HCT116 (cell line): Measurements from ENCODE around the gene ECEL1. TPM values are rescaled to one million over a fixed set of nuclear protein-coding genes. Genes with fewer than 3 reads are reported as not detected.

Source experiments
- ATAC-seq: fragments of 200-7000 bp; cut with Tn5 transposase; 2 replicates; pipeline ENCODE4 v1.9.1; 2020; ENCODE audit warnings: mild to moderate bottlenecking, moderate library complexity
- BruUV-seq: library from RNA; stranded (reverse); fragments of 400-500 nt; replicated peaks from 2 replicates; lab custom pipeline; 2021; lab: Mats Ljungman, UMichigan
- CTCF ChIA-PET: fragments of 300-600 bp; sonication (Branson Sonifier 250); formaldehyde crosslinking; loops from one replicate; lab custom pipeline; 2021; ENCODE audit warnings: antibody characterized with exemption; lab: Charles Lee
- POLR2A ChIA-PET: fragments of 300-600, 350-600 bp; sonication (Branson Sonifier 250); formaldehyde crosslinking; loops from one replicate; lab custom pipeline; 2021; ENCODE audit warnings: antibody characterized with exemption; lab: Charles Lee
- RAD21 ChIA-PET, 2 experiments: fragments of 300-600 bp; sonication (Branson Sonifier 250); formaldehyde crosslinking; loops; one replicate each; lab custom pipeline; 2023; ENCODE audit warnings: low total read pairs in 2 of 2; ENCODE audit not compliant: uncharacterized antibody in 2 of 2, unreplicated experiment in 2 of 2, low non-redundant PET in 1 of 2; lab: Charles Lee
- DNase-seq: peaks from one replicate; pipeline ENCODE4 v3.0.0-alpha.2; 2010; ENCODE audit warnings: low read depth, low spot score
- H2AFZ ChIP-seq: fragments of 200-600 bp; shearing (Covaris generic), sonication (generic); 2 replicates; pipeline ENCODE4 v1.6.1; 2017; ENCODE audit warnings: low read depth, mixed run types, mixed read lengths, antibody characterized with exemption, low read length; ENCODE audit not compliant: poor library complexity, severe bottlenecking
- H3K27ac ChIP-seq: 2 replicates; pipeline ENCODE4 v1.5.1; 2012; ENCODE audit warnings: low read depth, low read length
- H3K27me3 ChIP-seq: fragments of 200-600 bp; sonication (generic); 2 replicates; pipeline ENCODE4 v1.6.1; 2016; ENCODE audit warnings: mixed run types, low read length, mixed read lengths; ENCODE audit not compliant: insufficient read depth
- H3K36me3 ChIP-seq, 2 experiments: fragments of 200-500 bp in 1 of 2; fragments of 200-600 bp in 1 of 2; sonication (Bioruptor generic) in 1 of 2; sonication (generic) in 1 of 2; 2 replicates each; pipeline versions ENCODE4 v1.5.1 to v1.6.1; 2014 to 2016; ENCODE audit warnings: low read length in 2 of 2, inconsistent platforms in 1 of 2, mixed read lengths in 1 of 2, mixed run types in 1 of 2; ENCODE audit not compliant: insufficient read depth in 2 of 2, control insufficient read depth in 1 of 2
- H3K4me1 ChIP-seq, 2 experiments: fragments of 200-600 bp in 1 of 2; sonication (generic) in 1 of 2; 2 replicates each; pipeline versions ENCODE4 v1.5.1 to v1.6.1; 2012 to 2017; ENCODE audit warnings: low read length in 2 of 2, inconsistent platforms in 1 of 2, mild to moderate bottlenecking in 1 of 2, mixed read lengths in 1 of 2, mixed run types in 1 of 2, moderate library complexity in 1 of 2; ENCODE audit not compliant: insufficient read depth in 2 of 2, control insufficient read depth in 1 of 2
- H3K4me2 ChIP-seq: fragments of 200-600 bp; sonication (generic); 2 replicates; pipeline ENCODE4 v1.6.1; 2017; ENCODE audit warnings: mixed run types, low read length, mixed read lengths
- H3K4me3 ChIP-seq, 2 experiments: fragments of 200-600 bp in 1 of 2; sonication (generic) in 1 of 2; replicated peaks in 1 of 2; 2 replicates each; pipeline ENCODE4 v1.5.1; 2011 to 2016; ENCODE audit warnings: low read length in 2 of 2, control low read depth in 1 of 2, low read depth in 1 of 2, mild to moderate bottlenecking in 1 of 2, mixed read lengths in 1 of 2, mixed run types in 1 of 2
- H3K79me2 ChIP-seq: fragments of 200-600 bp; sonication (generic); 2 replicates; pipeline ENCODE4 v1.6.1; 2017; ENCODE audit warnings: mild to moderate bottlenecking, mixed run types, low read length, moderate library complexity, mixed read lengths; ENCODE audit not compliant: insufficient read depth
- H3K9ac ChIP-seq: fragments of 200-600 bp; sonication (generic); 2 replicates; pipeline ENCODE4 v1.6.1; 2016; ENCODE audit warnings: low read length, mixed read lengths
- H3K9me2 ChIP-seq: fragments of 200-600 bp; sonication (generic), shearing (Covaris generic); 2 replicates; pipeline ENCODE4 v1.6.1; 2017; ENCODE audit warnings: mixed run types, mild to moderate bottlenecking, moderate library complexity; ENCODE audit not compliant: insufficient read depth
- H3K9me3 ChIP-seq, 2 experiments: fragments of 200-500 bp in 1 of 2; fragments of 200-600 bp in 1 of 2; sonication (Bioruptor generic) in 1 of 2; sonication (generic) in 1 of 2; 2 replicates each; pipeline ENCODE4 v1.6.1; 2014 to 2017; ENCODE audit warnings: low read length in 2 of 2, mixed read lengths in 2 of 2, inconsistent platforms in 1 of 2, low read depth in 1 of 2, mild to moderate bottlenecking in 1 of 2, mixed run types in 1 of 2, moderate library complexity in 1 of 2; ENCODE audit not compliant: control insufficient read depth in 1 of 2, insufficient read depth in 1 of 2
- H4K20me1 ChIP-seq: fragments of 200-600 bp; sonication (generic), shearing (Covaris generic); 2 replicates; pipeline ENCODE4 v1.6.1; 2017; ENCODE audit warnings: mixed run types, mild to moderate bottlenecking, moderate library complexity; ENCODE audit not compliant: insufficient read depth
- ATF3 ChIP-seq: IDR thresholded peaks from 2 replicates; pipeline ENCODE4 v1.6.1; 2012
- EZH2phosphoT487 ChIP-seq: fragments of 200-600 bp; IDR thresholded peaks from 2 replicates; pipeline ENCODE4 v1.6.1; 2018; ENCODE audit warnings: antibody characterized with exemption, borderline replicate concordance
- MAX ChIP-seq: IDR thresholded peaks from 2 replicates; pipeline ENCODE4 v1.6.1; 2012
- SIN3A ChIP-seq: IDR thresholded peaks from 2 replicates; pipeline ENCODE4 v1.6.1; 2012; ENCODE audit warnings: low read depth
- SP1 ChIP-seq: IDR thresholded peaks from 2 replicates; pipeline ENCODE4 v1.6.1; 2012; ENCODE audit warnings: low read depth
- ZFX ChIP-seq: fragments of 450-650 bp; IDR thresholded peaks from 2 replicates; pipeline ENCODE4 v1.6.1; 2017
- intact Hi-C: fragments of 100-400 bp; cut with micrococcal nuclease; formaldehyde crosslinking; loops from 2 replicates; pipeline ENCODE4 v1.10.0; 2022
- total RNA-seq: library from RNA; stranded (reverse); gene quantifications from one replicate; pipeline ENCODE4 v1.2.1, GENCODE V29; 2021; ENCODE audit not compliant: unreplicated experiment
- TF ChIP-seq, protein P1 (sequence below): IDR thresholded peaks from 2 replicates; pipeline ENCODE4 v1.6.1; 2012; ENCODE audit warnings: low read depth

Gene ECEL1
- total RNA-seq, 1 experiment from 2014 or later: not detected

GRCh38 chr2:232496501-232497270 lies 9.1 kb upstream of the ECEL1 start:
- H4K20me1 ChIP-seq: no peaks in the 10 kb centered on the region
- H3K79me2 ChIP-seq: no peaks in the 10 kb centered on the region
- no peaks in the 10 kb centered on the region for H3K36me3 ChIP-seq
- intact Hi-C loops: no loop called here
- no peak overlapping the region for H2AFZ ChIP-seq
- no peaks in the 10 kb centered on the region for H3K9me2 ChIP-seq
- H3K4me2 ChIP-seq: no peak overlapping the region
- H3K27me3 ChIP-seq: no peaks in the 10 kb centered on the region
- CTCF ChIA-PET: no interaction called here
- no peak overlapping the region for H3K9ac ChIP-seq
- H3K9me3 ChIP-seq: no peaks in the 10 kb centered on the region
- TF ChIP-seq ATF3: no peak
- TF ChIP-seq MAX: no peak
- no peak for TF ChIP-seq ZFX
- no peak for TF ChIP-seq SP1
- TF ChIP-seq EZH2phosphoT487: no peak
- TF ChIP-seq, protein P1, sequence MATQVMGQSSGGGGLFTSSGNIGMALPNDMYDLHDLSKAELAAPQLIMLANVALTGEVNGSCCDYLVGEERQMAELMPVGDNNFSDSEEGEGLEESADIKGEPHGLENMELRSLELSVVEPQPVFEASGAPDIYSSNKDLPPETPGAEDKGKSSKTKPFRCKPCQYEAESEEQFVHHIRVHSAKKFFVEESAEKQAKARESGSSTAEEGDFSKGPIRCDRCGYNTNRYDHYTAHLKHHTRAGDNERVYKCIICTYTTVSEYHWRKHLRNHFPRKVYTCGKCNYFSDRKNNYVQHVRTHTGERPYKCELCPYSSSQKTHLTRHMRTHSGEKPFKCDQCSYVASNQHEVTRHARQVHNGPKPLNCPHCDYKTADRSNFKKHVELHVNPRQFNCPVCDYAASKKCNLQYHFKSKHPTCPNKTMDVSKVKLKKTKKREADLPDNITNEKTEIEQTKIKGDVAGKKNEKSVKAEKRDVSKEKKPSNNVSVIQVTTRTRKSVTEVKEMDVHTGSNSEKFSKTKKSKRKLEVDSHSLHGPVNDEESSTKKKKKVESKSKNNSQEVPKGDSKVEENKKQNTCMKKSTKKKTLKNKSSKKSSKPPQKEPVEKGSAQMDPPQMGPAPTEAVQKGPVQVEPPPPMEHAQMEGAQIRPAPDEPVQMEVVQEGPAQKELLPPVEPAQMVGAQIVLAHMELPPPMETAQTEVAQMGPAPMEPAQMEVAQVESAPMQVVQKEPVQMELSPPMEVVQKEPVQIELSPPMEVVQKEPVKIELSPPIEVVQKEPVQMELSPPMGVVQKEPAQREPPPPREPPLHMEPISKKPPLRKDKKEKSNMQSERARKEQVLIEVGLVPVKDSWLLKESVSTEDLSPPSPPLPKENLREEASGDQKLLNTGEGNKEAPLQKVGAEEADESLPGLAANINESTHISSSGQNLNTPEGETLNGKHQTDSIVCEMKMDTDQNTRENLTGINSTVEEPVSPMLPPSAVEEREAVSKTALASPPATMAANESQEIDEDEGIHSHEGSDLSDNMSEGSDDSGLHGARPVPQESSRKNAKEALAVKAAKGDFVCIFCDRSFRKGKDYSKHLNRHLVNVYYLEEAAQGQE: no peak
- TF ChIP-seq SIN3A: no peak
- POLR2A ChIA-PET: no interaction called here
- 0 out of 4 replicates have a peak, but pooled peaks cover 0 to 4% of the 10 kb centered on the region in 2 experiments for H3K4me1 ChIP-seq
- no peak overlapping the region for H3K4me3 ChIP-seq
- RAD21 ChIA-PET: no interaction called here
- DNase-seq (no peak), ATAC-seq (no peak)
- H3K27ac ChIP-seq: no peak overlapping the region
- BruUV-seq: no TSS peak
